DOHH2 (cell line): ENCODE data around the gene NPHP3.

Source experiments
- H3F3A ChIP-seq: fragments of 200-600 bp; sonication (generic), shearing (Covaris generic); 2 replicates; pipeline ENCODE4 v1.6.0; 2016; ENCODE audit warnings: antibody characterized with exemption, mild to moderate bottlenecking; ENCODE audit not compliant: control insufficient read depth, insufficient read depth
- H3K27ac ChIP-seq: fragments of 200-600 bp; sonication (generic); 2 replicates; pipeline ENCODE4 v1.5.1; 2014; ENCODE audit warnings: low read depth, mild to moderate bottlenecking, low read length, moderate library complexity
- H3K27me3 ChIP-seq: fragments of 200-600 bp; sonication (generic); 2 replicates; pipeline ENCODE4 v1.6.1; 2014; ENCODE audit warnings: mild to moderate bottlenecking, low read length, mixed read lengths; ENCODE audit not compliant: control insufficient read depth
- H3K36me3 ChIP-seq: fragments of 200-600 bp; sonication (generic); 2 replicates; pipeline ENCODE4 v1.6.1; 2014; ENCODE audit warnings: mild to moderate bottlenecking, low read length, moderate library complexity, mixed read lengths; ENCODE audit not compliant: control insufficient read depth
- H3K4me1 ChIP-seq: fragments of 200-600 bp; sonication (generic); 2 replicates; pipeline ENCODE4 v1.6.1; 2014; ENCODE audit warnings: mild to moderate bottlenecking, low read length, mixed read lengths; ENCODE audit not compliant: control insufficient read depth
- H3K4me2 ChIP-seq: fragments of 200-600 bp; sonication (generic); 2 replicates; pipeline ENCODE4 v1.6.0; 2014; ENCODE audit warnings: mild to moderate bottlenecking, low read length, moderate library complexity
- H3K4me3 ChIP-seq: fragments of 200-600 bp; sonication (generic); 2 replicates; pipeline ENCODE4 v1.5.1; 2014; ENCODE audit warnings: mild to moderate bottlenecking, low read length, mixed read lengths
- H3K79me2 ChIP-seq: fragments of 200-600 bp; sonication (generic); 2 replicates; pipeline ENCODE4 v1.6.1; 2014; ENCODE audit warnings: mild to moderate bottlenecking, low read length, mixed read lengths; ENCODE audit not compliant: control insufficient read depth
- H3K9me2 ChIP-seq: fragments of 200-600 bp; sonication (generic); replicated peaks from 2 replicates; pipeline ENCODE4 v1.6.1; 2014; ENCODE audit warnings: mild to moderate bottlenecking, low read length, mixed read lengths; ENCODE audit not compliant: control insufficient read depth
- H3K9me3 ChIP-seq: fragments of 200-600 bp; sonication (generic); 2 replicates; pipeline ENCODE4 v1.6.1; 2014; ENCODE audit warnings: antibody characterized with exemption, low read length, mixed read lengths; ENCODE audit not compliant: control insufficient read depth, insufficient read depth
- H4K20me1 ChIP-seq: fragments of 200-600 bp; sonication (generic); 2 replicates; pipeline ENCODE4 v1.6.0; 2014; ENCODE audit warnings: low read depth, mild to moderate bottlenecking, antibody characterized with exemption, low read length, moderate library complexity; ENCODE audit not compliant: control insufficient read depth, insufficient read depth
- EZH2phosphoT487 ChIP-seq: fragments of 200-600 bp; sonication (generic); IDR thresholded peaks from 2 replicates; pipeline ENCODE4 v1.6.1; 2017; ENCODE audit warnings: borderline replicate concordance, mild to moderate bottlenecking, antibody characterized with exemption, low read length, moderate library complexity, mixed read lengths
- TF ChIP-seq, protein P1 (sequence below): fragments of 200-600 bp; sonication (generic); IDR thresholded peaks from one replicate; pipeline ENCODE4 v1.5.1; 2014; ENCODE audit warnings: antibody characterized with exemption, mild to moderate bottlenecking, low read depth, low read length; ENCODE audit not compliant: poor library complexity, severe bottlenecking

NPHP3 gene

DNA sequence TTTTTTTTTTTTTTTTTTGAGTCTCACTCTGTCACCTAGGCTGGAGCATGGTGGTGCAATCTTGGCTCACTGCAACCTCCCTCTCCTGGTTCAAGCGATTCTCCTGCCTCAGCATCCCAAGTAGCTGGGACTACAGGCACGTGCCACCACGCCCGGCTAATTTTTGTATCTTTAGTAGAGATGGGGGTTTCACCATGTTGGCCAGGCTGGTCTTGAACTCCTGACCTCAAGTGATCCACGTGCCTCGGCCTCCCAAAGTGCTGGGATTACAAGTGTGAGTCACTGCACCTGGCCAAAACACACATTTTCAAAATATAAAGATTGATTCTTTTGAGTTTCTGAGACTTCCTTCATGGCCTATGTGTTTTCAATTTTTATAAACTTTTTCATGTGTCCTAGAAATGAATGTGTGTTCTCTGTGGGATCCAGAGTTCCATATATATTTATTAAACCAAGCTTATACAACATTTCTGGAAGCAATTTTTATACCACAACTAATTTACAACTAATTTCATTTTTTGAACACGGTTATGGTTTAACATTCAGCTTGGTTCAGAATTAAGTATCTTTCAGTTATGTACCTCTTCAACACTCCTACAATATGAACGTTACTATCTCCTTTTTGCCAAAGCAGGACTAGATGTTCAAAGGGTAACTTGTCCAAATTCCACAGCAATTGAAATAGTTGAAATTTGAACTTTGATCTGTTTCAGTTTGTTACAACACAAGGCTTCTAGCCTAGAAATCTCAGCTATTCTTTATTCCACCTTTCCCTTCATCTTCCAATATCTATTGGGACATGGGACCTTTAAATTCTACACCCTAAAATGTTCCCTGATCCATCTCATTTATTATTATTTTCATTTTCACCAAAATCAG is 64.1 kb downstream of the NPHP3 start:
- Histone ChIP-seq H3K9me3 (no peaks in the 10 kb centered on the region), H3K36me3 (peaks cover 6% of the 10 kb centered on the region), H3K79me2 (peaks cover 67% of the 10 kb centered on the region), H3F3A (no peaks in the 10 kb centered on the region), H3K4me1 (peaks cover 31% of the 10 kb centered on the region), H3K4me3 (peak overlapping the region; percentile 86), H3K27ac (no peak overlapping the region), H3K27me3 (no peaks in the 10 kb centered on the region), H3K4me2 (peak overlapping the region; percentile 73), H3K9me2 (no peaks in the 10 kb centered on the region), H4K20me1 (no peaks in the 10 kb centered on the region)
- TF ChIP-seq EZH2phosphoT487 = no peak

DNA sequence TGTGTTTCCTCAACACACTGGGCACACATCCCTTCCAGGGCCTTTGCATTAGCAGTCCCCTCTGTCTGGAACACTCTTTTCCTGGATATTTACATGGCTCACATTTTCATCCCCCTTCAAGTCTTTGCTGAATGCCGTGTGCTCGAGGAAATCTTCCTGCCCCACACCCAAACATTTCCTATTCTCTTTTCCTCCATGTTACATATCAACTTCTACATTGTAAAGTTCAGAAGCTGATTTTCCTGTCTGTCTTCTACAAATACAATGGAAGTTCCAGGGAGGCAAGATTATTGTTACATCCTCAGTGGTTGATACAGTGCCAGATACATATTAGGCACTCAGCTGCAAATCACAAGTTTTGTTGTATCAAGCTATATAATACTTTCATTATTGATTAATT is 66.7 kb downstream of the NPHP3 start:
- Histone ChIP-seq H4K20me1 (no peaks in the 10 kb centered on the region), H3F3A (no peaks in the 10 kb centered on the region)
- no peak for TF ChIP-seq EZH2phosphoT487
- TF ChIP-seq, protein P1, sequence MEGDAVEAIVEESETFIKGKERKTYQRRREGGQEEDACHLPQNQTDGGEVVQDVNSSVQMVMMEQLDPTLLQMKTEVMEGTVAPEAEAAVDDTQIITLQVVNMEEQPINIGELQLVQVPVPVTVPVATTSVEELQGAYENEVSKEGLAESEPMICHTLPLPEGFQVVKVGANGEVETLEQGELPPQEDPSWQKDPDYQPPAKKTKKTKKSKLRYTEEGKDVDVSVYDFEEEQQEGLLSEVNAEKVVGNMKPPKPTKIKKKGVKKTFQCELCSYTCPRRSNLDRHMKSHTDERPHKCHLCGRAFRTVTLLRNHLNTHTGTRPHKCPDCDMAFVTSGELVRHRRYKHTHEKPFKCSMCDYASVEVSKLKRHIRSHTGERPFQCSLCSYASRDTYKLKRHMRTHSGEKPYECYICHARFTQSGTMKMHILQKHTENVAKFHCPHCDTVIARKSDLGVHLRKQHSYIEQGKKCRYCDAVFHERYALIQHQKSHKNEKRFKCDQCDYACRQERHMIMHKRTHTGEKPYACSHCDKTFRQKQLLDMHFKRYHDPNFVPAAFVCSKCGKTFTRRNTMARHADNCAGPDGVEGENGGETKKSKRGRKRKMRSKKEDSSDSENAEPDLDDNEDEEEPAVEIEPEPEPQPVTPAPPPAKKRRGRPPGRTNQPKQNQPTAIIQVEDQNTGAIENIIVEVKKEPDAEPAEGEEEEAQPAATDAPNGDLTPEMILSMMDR = no peak

DNA sequence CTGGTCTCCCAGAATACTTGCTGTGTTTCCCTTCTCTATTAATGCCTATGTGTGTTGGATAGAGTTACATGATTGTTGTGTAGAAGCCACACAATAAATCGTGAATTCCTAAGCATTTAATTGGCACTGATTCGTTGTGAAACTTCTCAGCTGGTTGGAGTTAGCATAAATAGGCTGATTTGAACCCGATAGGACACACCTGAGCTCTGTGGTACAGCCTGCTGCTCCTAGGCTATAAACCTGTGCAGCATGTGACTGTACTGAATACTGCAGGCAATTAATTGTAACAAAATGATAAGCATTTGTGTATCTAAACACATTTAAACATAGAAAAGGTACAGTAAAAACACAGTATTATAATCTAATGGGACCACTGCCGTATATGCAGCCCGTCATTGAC is 67.5 kb downstream of the NPHP3 start:
- TF ChIP-seq, protein P1 = no peak
- no peak for TF ChIP-seq EZH2phosphoT487
- no peaks in the 10 kb centered on the region for H3F3A ChIP-seq
- no peak overlapping the region for H3K27ac ChIP-seq
- H3K9me2 ChIP-seq = no peaks in the 10 kb centered on the region
- H3K36me3 ChIP-seq = no peaks in the 10 kb centered on the region
- peaks cover 19% of the 10 kb centered on the region for H3K4me1 ChIP-seq
- H3K27me3 ChIP-seq = no peaks in the 10 kb centered on the region
- no peak overlapping the region for H3K4me3 ChIP-seq
- no peak overlapping the region for H3K4me2 ChIP-seq
- peaks cover 35% of the 10 kb centered on the region for H3K79me2 ChIP-seq
- H3K9me3 ChIP-seq = no peaks in the 10 kb centered on the region
- H4K20me1 ChIP-seq = no peaks in the 10 kb centered on the region

More for the DNA sequence above, 66.7 kb downstream of the NPHP3 start:
- Histone ChIP-seq H3K27me3 (no peaks in the 10 kb centered on the region), H3K9me2 (no peaks in the 10 kb centered on the region), H3K36me3 (peaks cover 2% of the 10 kb centered on the region), H3K9me3 (no peaks in the 10 kb centered on the region), H3K4me1 (peaks cover 19% of the 10 kb centered on the region), H3K27ac (no peak overlapping the region), H3K4me3 (no peak overlapping the region), H3K4me2 (no peak overlapping the region), H3K79me2 (peaks cover 41% of the 10 kb centered on the region)

DNA sequence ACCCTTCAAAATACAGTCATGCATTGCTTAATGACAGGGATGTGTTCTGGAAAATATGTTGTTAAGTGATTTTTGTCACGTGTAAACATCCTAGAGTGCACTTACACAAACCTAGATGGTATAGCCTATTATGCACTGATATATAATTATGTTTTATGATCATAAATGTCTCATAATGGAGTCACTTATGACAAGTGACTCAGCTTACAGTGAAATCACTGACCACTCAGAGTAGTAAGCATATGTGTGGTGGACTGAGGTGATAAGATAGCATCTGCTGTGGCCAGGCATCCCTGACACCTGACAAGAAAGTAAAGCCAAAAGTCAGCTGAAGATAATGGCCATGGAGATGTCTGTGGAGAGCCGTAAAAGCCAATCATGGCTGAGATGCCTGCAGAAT is 68.0 kb downstream of the NPHP3 start:
- Histone ChIP-seq H3K9me2 (no peaks in the 10 kb centered on the region), H4K20me1 (no peaks in the 10 kb centered on the region), H3K4me2 (no peak overlapping the region), H3F3A (no peaks in the 10 kb centered on the region), H3K27me3 (no peaks in the 10 kb centered on the region), H3K79me2 (peaks cover 30% of the 10 kb centered on the region), H3K9me3 (no peaks in the 10 kb centered on the region), H3K27ac (no peak overlapping the region), H3K4me3 (no peak overlapping the region), H3K4me1 (peaks cover 19% of the 10 kb centered on the region), H3K36me3 (no peaks in the 10 kb centered on the region)
- TF ChIP-seq EZH2phosphoT487 = no peak
- TF ChIP-seq, protein P1 = no peak
